ENCODE data around the gene ELF1. TPM values are rescaled to one million over a fixed set of nuclear protein-coding genes. Genes with fewer than 3 reads are reported as not detected.
A peak's percentile ranks its signal among the peaks of the same experiment; 100 is the strongest.

ELF1 gene
- total and polyA plus RNA-seq, 2 experiments from 2014 or later: 39.4 to 91.1 TPM

DNA sequence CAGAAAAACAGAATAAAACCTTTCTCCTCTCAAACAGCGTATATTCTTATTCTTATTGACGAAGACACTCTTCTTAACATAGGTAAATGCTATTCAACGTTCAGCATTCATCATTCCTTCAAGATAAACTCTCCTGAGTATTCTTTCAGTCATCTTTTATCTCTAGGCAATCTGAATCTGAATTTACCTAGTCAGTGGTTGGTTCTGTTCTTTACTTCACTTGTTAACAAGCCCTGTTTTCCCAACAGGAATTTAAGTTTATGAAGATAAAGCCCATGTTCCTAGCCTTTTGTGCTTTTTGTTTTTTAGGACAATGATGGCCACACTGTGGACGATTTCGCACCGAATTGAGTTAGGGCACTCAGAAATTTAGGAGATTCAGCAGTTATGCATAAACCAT lies 3.2 kb downstream of the ELF1 start:
- Histone ChIP-seq H3K36me3 (replicated peaks; ENCODE audit: insufficient read depth, low read depth) (no peaks in the 10 kb centered on the region), H3K79me2 (peaks cover 86% of the 10 kb centered on the region), H3K9me3 (ENCODE audit: low read depth) (no peaks in the 10 kb centered on the region), H3K9me2 (replicated peaks; ENCODE audit: insufficient read depth) (no peaks in the 10 kb centered on the region), H3K4me3 (no peak overlapping the region), H4K20me1 (ENCODE audit: insufficient read depth, poor library complexity, severe bottlenecking) (peaks cover 33% of the 10 kb centered on the region), H2AFZ (no peak overlapping the region), H3K27me3 (no peaks in the 10 kb centered on the region), H3K27ac (peak overlapping the region; percentile 34), H3K4me2 (peak overlapping the region; percentile 71), H3K4me1 (ENCODE audit: insufficient read depth) (peaks cover 12% of the 10 kb centered on the region)
- TF ChIP-seq, protein P1, sequence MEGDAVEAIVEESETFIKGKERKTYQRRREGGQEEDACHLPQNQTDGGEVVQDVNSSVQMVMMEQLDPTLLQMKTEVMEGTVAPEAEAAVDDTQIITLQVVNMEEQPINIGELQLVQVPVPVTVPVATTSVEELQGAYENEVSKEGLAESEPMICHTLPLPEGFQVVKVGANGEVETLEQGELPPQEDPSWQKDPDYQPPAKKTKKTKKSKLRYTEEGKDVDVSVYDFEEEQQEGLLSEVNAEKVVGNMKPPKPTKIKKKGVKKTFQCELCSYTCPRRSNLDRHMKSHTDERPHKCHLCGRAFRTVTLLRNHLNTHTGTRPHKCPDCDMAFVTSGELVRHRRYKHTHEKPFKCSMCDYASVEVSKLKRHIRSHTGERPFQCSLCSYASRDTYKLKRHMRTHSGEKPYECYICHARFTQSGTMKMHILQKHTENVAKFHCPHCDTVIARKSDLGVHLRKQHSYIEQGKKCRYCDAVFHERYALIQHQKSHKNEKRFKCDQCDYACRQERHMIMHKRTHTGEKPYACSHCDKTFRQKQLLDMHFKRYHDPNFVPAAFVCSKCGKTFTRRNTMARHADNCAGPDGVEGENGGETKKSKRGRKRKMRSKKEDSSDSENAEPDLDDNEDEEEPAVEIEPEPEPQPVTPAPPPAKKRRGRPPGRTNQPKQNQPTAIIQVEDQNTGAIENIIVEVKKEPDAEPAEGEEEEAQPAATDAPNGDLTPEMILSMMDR (IDR thresholded peaks at IDR 0.05; ENCODE audit: poor library complexity): no peak
- TF ChIP-seq EZH2 (IDR thresholded peaks at IDR 0.05; ENCODE audit: borderline replicate concordance): no peak
- TF ChIP-seq EZH2phosphoT487 (IDR thresholded peaks at IDR 0.05; ENCODE audit: low read depth, severe bottlenecking, unreplicated experiment): no peak
- no peak for DNase-seq (ENCODE audit: low spot score)
- WGBS (ENCODE audit: low lambda C conversion rate, missing lambda C conversion rate): 73% methylated on average over 6 of the region's 6 CpGs

- Histone ChIP-seq H4K20me1 (ENCODE audit: insufficient read depth, poor library complexity, severe bottlenecking) (peaks cover 34% of the 10 kb centered on the region), H3K27me3 (no peaks in the 10 kb centered on the region), H3K9me3 (ENCODE audit: low read depth) (no peaks in the 10 kb centered on the region), H2AFZ (no peak overlapping the region), H3K79me2 (peaks cover 98% of the 10 kb centered on the region), H3K27ac (no peak overlapping the region), H3K4me1 (ENCODE audit: insufficient read depth) (peaks cover 4% of the 10 kb centered on the region), H3K4me3 (no peak overlapping the region), H3K36me3 (replicated peaks; ENCODE audit: insufficient read depth, low read depth) (no peaks in the 10 kb centered on the region), H3K9me2 (replicated peaks; ENCODE audit: insufficient read depth) (no peaks in the 10 kb centered on the region), H3K4me2 (no peak overlapping the region)
- WGBS (ENCODE audit: low lambda C conversion rate, missing lambda C conversion rate): 94% methylated on average over 2 of the region's 2 CpGs
- TF ChIP-seq, protein P1 (IDR thresholded peaks at IDR 0.05; ENCODE audit: poor library complexity): no peak
- TF ChIP-seq EZH2phosphoT487 (IDR thresholded peaks at IDR 0.05; ENCODE audit: low read depth, severe bottlenecking, unreplicated experiment): no peak
- TF ChIP-seq EZH2 (IDR thresholded peaks at IDR 0.05; ENCODE audit: borderline replicate concordance): no peak
- no peak for DNase-seq (ENCODE audit: low spot score)
These were observed 5.3 kb downstream of the ELF1 start for GRCh38 chr13:41013835-41014234.

GRCh38 chr13:41012536-41012935 lies 6.6 kb downstream of the ELF1 start:
- Histone ChIP-seq H3K4me1 (ENCODE audit: insufficient read depth) (peaks cover 11% of the 10 kb centered on the region), H2AFZ (no peak overlapping the region), H3K79me2 (peaks cover 98% of the 10 kb centered on the region), H3K27ac (no peak overlapping the region), H3K9me3 (ENCODE audit: low read depth) (no peaks in the 10 kb centered on the region), H3K4me3 (no peak overlapping the region), H4K20me1 (ENCODE audit: insufficient read depth, poor library complexity, severe bottlenecking) (peaks cover 41% of the 10 kb centered on the region), H3K9me2 (replicated peaks; ENCODE audit: insufficient read depth) (no peaks in the 10 kb centered on the region), H3K36me3 (replicated peaks; ENCODE audit: insufficient read depth, low read depth) (no peaks in the 10 kb centered on the region), H3K4me2 (no peak overlapping the region), H3K27me3 (no peaks in the 10 kb centered on the region)
- DNase-seq (ENCODE audit: low spot score): no peak
- TF ChIP-seq EZH2phosphoT487 (IDR thresholded peaks at IDR 0.05; ENCODE audit: low read depth, severe bottlenecking, unreplicated experiment) (no peak), EZH2 (IDR thresholded peaks at IDR 0.05; ENCODE audit: borderline replicate concordance) (no peak)
- TF ChIP-seq, protein P1 (IDR thresholded peaks at IDR 0.05; ENCODE audit: poor library complexity): no peak
- 100% methylated on average over 2 of the region's 2 CpGs for WGBS (ENCODE audit: low lambda C conversion rate, missing lambda C conversion rate)
